A549 treated with AZD9567 at 1 μM for 4 hours (cell line): ENCODE measurements around the gene BPHL. TPM values are rescaled to one million over a fixed set of nuclear protein-coding genes. Genes with fewer than 3 reads are reported as not detected.

Experiments used
- total RNA-seq: library from RNA; stranded (reverse); fragments of 200-300 nt; extraction: Qiagen RNA extraction; gene quantifications from 5 replicates; pipeline ENCODE4 v1.2.3, GENCODE V29; 2022; ENCODE audit not compliant: insufficient read depth

Gene BPHL
- total RNA-seq: 23.1 to 25.6 TPM (median 24.8 TPM) in 5 replicates

DNA sequence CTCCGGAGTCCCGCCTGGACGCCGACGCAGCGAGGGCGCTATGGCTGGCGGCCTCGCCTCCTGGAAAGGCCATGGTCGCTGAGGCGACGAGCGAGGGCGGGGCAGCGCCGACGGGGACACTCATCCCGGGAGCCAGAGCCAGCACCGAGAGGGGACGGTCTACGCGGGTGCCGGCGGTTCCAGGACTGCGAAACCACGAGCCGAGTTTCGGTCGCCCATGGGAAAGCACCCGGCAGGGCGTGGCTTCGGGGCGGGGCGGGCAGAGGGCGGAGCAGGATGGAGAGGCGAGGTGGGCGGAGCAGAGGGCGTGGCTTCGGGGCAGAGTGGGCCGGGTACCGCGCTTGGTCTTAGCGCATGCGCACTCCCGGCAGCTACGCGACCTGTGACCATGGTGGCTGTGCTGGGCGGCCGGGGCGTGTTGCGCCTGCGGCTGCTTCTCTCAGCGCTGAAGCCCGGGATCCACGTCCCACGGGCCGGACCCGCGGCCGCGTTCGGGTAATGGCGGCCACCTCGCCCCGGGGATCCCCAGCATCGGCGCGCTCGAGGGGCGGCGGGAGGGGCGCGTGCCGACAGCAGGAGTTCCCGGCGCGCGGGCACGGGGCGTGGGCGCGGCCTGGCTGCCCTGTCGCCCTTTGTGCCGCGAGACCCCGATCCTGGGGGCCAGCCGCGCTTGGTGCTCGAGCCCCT, at the start of gene BPHL:
Gene BPHL (plus strand): TSS at position 359 of the 687 bp plus-strand sequence. CDS start 30 bp downstream, at position 389.

DNA sequence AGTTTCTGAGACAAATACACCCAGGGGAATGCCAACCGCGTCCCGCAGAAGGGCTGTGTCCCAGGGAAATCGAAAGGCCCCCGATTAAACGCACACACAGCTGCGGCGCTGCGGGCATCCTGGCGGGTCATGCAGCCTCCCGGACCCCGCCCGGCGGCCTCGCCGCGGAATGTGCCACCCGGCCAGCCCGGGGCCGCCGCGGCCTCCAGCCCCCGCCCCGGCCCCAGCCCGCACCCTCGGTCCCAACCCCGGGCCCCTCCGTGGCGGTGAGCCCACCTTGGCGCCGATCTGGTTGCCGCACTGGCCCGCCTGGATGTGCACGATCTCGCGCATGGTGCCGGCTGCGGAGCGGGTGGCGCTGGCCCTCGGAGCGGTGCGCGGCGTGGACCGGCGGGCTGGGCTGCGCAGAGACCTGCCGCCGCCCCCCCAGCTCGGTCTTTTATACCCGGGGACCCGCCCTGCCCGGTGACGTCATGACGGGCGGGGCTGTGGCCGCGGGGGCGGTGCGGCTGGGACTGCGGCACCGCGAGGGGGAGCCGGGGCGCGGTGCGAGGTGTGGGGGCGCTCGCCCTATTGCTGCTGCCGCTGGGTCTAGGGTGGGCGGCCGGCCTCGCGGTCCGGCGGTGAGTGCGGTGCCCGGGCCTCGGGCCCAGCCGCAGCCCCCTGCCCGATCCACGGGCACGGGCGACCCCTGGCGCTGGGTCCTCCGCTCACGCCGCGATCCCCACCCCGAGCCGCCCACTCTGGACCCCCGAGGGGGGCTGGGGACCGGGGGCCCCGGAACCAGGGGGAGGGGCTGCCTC, 38.8 kb downstream of the BPHL start, which contains the start of gene TUBB2A:
Gene TUBB2A (minus strand): TSS at position 414 of the 803 bp plus-strand sequence. CDS start 81 bp downstream, at position 333.

Other genes starting within 250 kb of the BPHL start
- gene SERPINB9, start 215.4 kb upstream of the BPHL start, total RNA-seq: 7.3 to 11.6 TPM (median 8.7 TPM) in 5 replicates
- 125 to 132 TPM (median 129 TPM) in 5 replicates for gene SERPINB6, start 147.1 kb upstream of the BPHL start, total RNA-seq
- gene NQO2, start 118.8 kb upstream of the BPHL start, total RNA-seq: 67.3 to 78.2 TPM (median 74.7 TPM) in 5 replicates
- 12.7 to 14.1 TPM (median 12.8 TPM) in 5 replicates for gene RIPK1, start 50.2 kb upstream of the BPHL start, total RNA-seq
- gene TUBB2A, start 38.8 kb downstream of the BPHL start, total RNA-seq: 87.1 to 113 TPM (median 110 TPM) in 5 replicates
- 14.9 to 20.4 TPM (median 15.7 TPM) in 5 replicates for gene TUBB2B, start 108.9 kb downstream of the BPHL start, total RNA-seq
- 18.6 to 32.3 TPM (median 29.5 TPM) in 5 replicates for gene PSMG4, start 140.2 kb downstream of the BPHL start, total RNA-seq